HG03521 (cell line): Measurements from ENCODE around the gene SLC35C1.
A peak's percentile ranks its signal among the peaks of the same experiment; 100 is the strongest.
"Not testable (repeated sequence)": the region's sequence is repeated elsewhere in the genome, so short reads cannot be mapped to it uniquely, and the experiment has no call there.

Source experiments
- ATAC-seq: cut with Tn5 transposase; IDR thresholded peaks from one replicate; pipeline ENCODE4 v1.9.1; 2021; ENCODE audit warnings: mild to moderate bottlenecking, moderate library complexity; ENCODE audit not compliant: unreplicated experiment

The SLC35C1 gene

GRCh38 chr11:45786272-45786671 lies 18.7 kb upstream of the SLC35C1 start:
- ATAC-seq = no peak

- no peak for ATAC-seq
These were observed 16.1 kb upstream of the SLC35C1 start for GRCh38 chr11:45788887-45789286.

- ATAC-seq = no peak
These were observed 13.4 kb upstream of the SLC35C1 start for GRCh38 chr11:45791524-45791923.

GRCh38 chr11:45794169-45794568 lies 10.8 kb upstream of the SLC35C1 start:
- ATAC-seq = no peak

GRCh38 chr11:45795379-45795778 lies 9.6 kb upstream of the SLC35C1 start:
- ATAC-seq = no peak

- no peak for ATAC-seq
These were observed 8.5 kb upstream of the SLC35C1 start for GRCh38 chr11:45796461-45796861.

- no peak for ATAC-seq
These were observed 6.0 kb upstream of the SLC35C1 start for GRCh38 chr11:45798793-45799441.

- no peak for ATAC-seq
These were observed 5.4 kb upstream of the SLC35C1 start for GRCh38 chr11:45799562-45799961.

- ATAC-seq = no peak
These were observed 4.7 kb upstream of the SLC35C1 start for GRCh38 chr11:45800261-45800660.

GRCh38 chr11:45801723-45802315 lies 3.1 kb upstream of the SLC35C1 start:
- no peak for ATAC-seq

- ATAC-seq = no peak
These were observed 2.2 kb upstream of the SLC35C1 start for GRCh38 chr11:45802531-45803317.

GRCh38 chr11:45803971-45804760 lies 783 bp upstream of the SLC35C1 start:
- ATAC-seq = peak; percentile 8

GRCh38 chr11:45805305-45806071 lies 539 bp downstream of the SLC35C1 start:
- peak; percentile 24 for ATAC-seq

- ATAC-seq = no peak
These were observed 1.4 kb downstream of the SLC35C1 start for GRCh38 chr11:45806072-45806933.

GRCh38 chr11:45806937-45807791 lies 2.2 kb downstream of the SLC35C1 start:
- no peak for ATAC-seq

- no peak for ATAC-seq
These were observed 2.9 kb downstream of the SLC35C1 start for GRCh38 chr11:45807792-45808238.

GRCh38 chr11:45808427-45808826 lies 3.5 kb downstream of the SLC35C1 start:
- ATAC-seq = not testable (repeated sequence)
